HepG2 (cell line): ENCODE data around the gene VTN. TPM values are rescaled to one million over a fixed set of nuclear protein-coding genes. Genes with fewer than 3 reads are reported as not detected.
A peak's percentile ranks its signal among the peaks of the same experiment; 100 is the strongest.

Experiments
- ARHGAP35 ChIP-seq: sonication (generic); formaldehyde crosslinking; IDR thresholded peaks from 2 replicates; pipeline ENCODE4 v1.9.0; 2022; ENCODE audit warnings: mild to moderate bottlenecking, inconsistent platforms, moderate library complexity, missing genetic modification reagents, borderline replicate concordance
- CCDC6 ChIP-seq: sonication (generic); formaldehyde crosslinking; IDR thresholded peaks from 2 replicates; pipeline ENCODE4 v1.8.1; 2022; ENCODE audit warnings: mild to moderate bottlenecking, missing genetic modification reagents, moderate library complexity
- FOXA3 ChIP-seq: IDR thresholded peaks from 2 replicates; pipeline ENCODE4 v1.6.1; 2016; ENCODE audit warnings: missing genetic modification reagents, missing compliant biosample characterization
- MTF1 ChIP-seq: sonication (generic); formaldehyde crosslinking; IDR thresholded peaks from 2 replicates; pipeline ENCODE4 v1.5.0; 2020; ENCODE audit warnings: missing genetic modification reagents
- NCOR1 ChIP-seq: fragments of 200-600 bp; sonication (generic); IDR thresholded peaks from 2 replicates; pipeline ENCODE4 v1.7.0; 2017; ENCODE audit warnings: antibody characterized with exemption, low read length, borderline replicate concordance
- SKI ChIP-seq: fragments of 450-650 bp; IDR thresholded peaks from one replicate; pipeline ENCODE4 v1.6.1; 2018; ENCODE audit warnings: mild to moderate bottlenecking; ENCODE audit not compliant: partially characterized antibody
- SP2 ChIP-seq: sonication (generic); formaldehyde crosslinking; IDR thresholded peaks from 2 replicates; pipeline ENCODE4 v1.5.1; 2020; ENCODE audit warnings: mild to moderate bottlenecking, missing genetic modification reagents
- TBX2 ChIP-seq: sonication (generic); formaldehyde crosslinking; IDR thresholded peaks from 2 replicates; pipeline ENCODE4 v1.5.0; 2020; ENCODE audit warnings: missing genetic modification reagents, mild to moderate bottlenecking, borderline replicate concordance
- THYN1 ChIP-seq: sonication (generic); formaldehyde crosslinking; IDR thresholded peaks from 2 replicates; pipeline ENCODE4 v1.8.1; 2023; ENCODE audit warnings: low read depth, mild to moderate bottlenecking, moderate library complexity, missing genetic modification reagents, borderline replicate concordance
- ZNF367 ChIP-seq: sonication (generic); formaldehyde crosslinking; IDR thresholded peaks from 2 replicates; pipeline ENCODE4 v1.4.0; 2020; ENCODE audit warnings: missing genetic modification reagents, borderline replicate concordance
- ZNF441 ChIP-seq: sonication (generic); formaldehyde crosslinking; IDR thresholded peaks from 2 replicates; pipeline ENCODE4 v1.7.0; 2021; ENCODE audit warnings: missing genetic modification reagents, borderline replicate concordance
- ZNF670 ChIP-seq: sonication (generic); formaldehyde crosslinking; IDR thresholded peaks from 2 replicates; pipeline ENCODE4 v1.8.0; 2022; ENCODE audit warnings: mild to moderate bottlenecking, missing genetic modification reagents, borderline replicate concordance
- ZNF724P ChIP-seq: sonication (generic); formaldehyde crosslinking; IDR thresholded peaks from 2 replicates; pipeline ENCODE4 v1.8.0; 2022; ENCODE audit warnings: missing genetic modification reagents, borderline replicate concordance
- ZNF780A ChIP-seq: sonication (generic); formaldehyde crosslinking; IDR thresholded peaks from 2 replicates; pipeline ENCODE4 v1.8.0; 2022; ENCODE audit warnings: mild to moderate bottlenecking, missing genetic modification reagents, moderate library complexity
- ZSCAN30 ChIP-seq: sonication (generic); formaldehyde crosslinking; IDR thresholded peaks from 2 replicates; pipeline ENCODE4 v1.5.0; 2020; ENCODE audit warnings: mild to moderate bottlenecking, missing genetic modification reagents
- ZSCAN31 ChIP-seq: sonication (generic); formaldehyde crosslinking; IDR thresholded peaks from 2 replicates; pipeline ENCODE4 v1.5.0; 2020; ENCODE audit warnings: low read depth, mild to moderate bottlenecking, missing genetic modification reagents
- polyA plus RNA-seq, 8 experiments: library from polyadenylated mRNA; depleted of rRNA in 3 of 8; stranded (reverse) in 7 of 8; unstranded in 1 of 8; fragments of >200 nt; fragmentation: Illumina TruSeq in 4 of 8; extraction: Trizol in 4 of 8; gene quantifications; 2 replicates each; pipeline versions ENCODE4 v1.2.1 to v1.2.3, GENCODE V29; 2011 to 2016; ENCODE audit warnings: low read depth in 4 of 8, missing spikeins in 1 of 8, mixed read lengths in 1 of 8; ENCODE audit not compliant: insufficient read depth in 1 of 8
- total RNA-seq, 5 experiments: library from RNA; depleted of rRNA; stranded (reverse); fragments of >200 nt; fragmentation: Illumina TruSeq; extraction: Trizol; gene quantifications; 2 replicates each; pipeline ENCODE4 v1.2.3, GENCODE V29; 2016; ENCODE audit warnings: low read depth in 1 of 5
- TF ChIP-seq, protein P1 (sequence below): sonication (generic); formaldehyde crosslinking; IDR thresholded peaks from 2 replicates; pipeline ENCODE4 v1.5.0; 2020; ENCODE audit warnings: missing genetic modification reagents, mild to moderate bottlenecking, borderline replicate concordance
- TF ChIP-seq, protein P2 (sequence below): IDR thresholded peaks from 2 replicates; pipeline ENCODE4 v1.6.1; 2016; ENCODE audit warnings: control low read depth
- TF ChIP-seq, protein P3 (sequence below): sonication (generic); formaldehyde crosslinking; IDR thresholded peaks from 2 replicates; pipeline ENCODE4 v1.4.0; 2020; ENCODE audit warnings: mild to moderate bottlenecking, missing genetic modification reagents
- TF ChIP-seq, protein P4 (sequence below): sonication (generic); formaldehyde crosslinking; IDR thresholded peaks from 2 replicates; pipeline ENCODE4 v1.8.0; 2022; ENCODE audit warnings: mild to moderate bottlenecking, missing genetic modification reagents, borderline replicate concordance

Gene VTN
- total and polyA plus RNA-seq, 2 of the 13 experiments (the other 11 are each of a cell fraction or from before 2014, with no cell fraction given): 108 to 131 TPM

DNA sequence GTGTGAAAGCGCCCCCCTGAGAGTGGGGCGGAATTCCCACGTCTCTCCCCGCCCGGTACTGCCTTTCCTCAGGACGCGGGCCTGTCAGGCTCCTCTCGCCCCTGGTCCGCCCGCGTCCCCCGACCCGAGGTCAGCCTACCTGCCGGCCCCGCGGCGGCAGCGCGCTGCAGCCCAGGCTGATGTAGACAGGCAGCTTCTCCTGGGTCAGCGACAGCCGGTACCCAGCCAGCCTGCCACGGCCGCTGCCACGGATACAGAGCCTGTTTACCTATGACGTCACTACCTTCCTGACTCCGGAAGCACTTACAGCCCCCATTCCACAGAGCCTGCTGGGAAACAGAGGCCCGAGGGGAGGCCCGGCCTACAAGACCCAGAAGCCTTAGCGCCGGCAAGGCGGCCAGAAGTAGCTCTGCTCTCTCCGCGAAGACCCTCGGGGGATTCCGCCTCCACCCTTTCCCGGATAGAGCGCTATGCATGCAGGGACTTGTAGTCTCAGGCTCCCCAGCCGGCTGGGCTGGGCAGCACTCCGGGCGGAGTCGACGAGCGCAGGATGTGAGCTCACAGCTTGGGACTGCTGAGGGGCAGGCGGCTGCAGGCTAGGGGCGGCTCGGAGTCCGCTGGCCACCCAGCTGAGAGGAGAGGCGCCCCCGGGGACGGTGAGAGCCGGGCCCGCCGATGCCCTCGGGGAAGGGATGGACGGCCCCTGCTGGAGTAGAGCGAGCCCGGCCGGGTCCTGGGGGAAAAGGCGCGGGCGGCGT, 34.7 kb downstream of the VTN start, which contains the start of the genes IFT20 and TNFAIP1 (continued):
- TF ChIP-seq, protein P1, sequence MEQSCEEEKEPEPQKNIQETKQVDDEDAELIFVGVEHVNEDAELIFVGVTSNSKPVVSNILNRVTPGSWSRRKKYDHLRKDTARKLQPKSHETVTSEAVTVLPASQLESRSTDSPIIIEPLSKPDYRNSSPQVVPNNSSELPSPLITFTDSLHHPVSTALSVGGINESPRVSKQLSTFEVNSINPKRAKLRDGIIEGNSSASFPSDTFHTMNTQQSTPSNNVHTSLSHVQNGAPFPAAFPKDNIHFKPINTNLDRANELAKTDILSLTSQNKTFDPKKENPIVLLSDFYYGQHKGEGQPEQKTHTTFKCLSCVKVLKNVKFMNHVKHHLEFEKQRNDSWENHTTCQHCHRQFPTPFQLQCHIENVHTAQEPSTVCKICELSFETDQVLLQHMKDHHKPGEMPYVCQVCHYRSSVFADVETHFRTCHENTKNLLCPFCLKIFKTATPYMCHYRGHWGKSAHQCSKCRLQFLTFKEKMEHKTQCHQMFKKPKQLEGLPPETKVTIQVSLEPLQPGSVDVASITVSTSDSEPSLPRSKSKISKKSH: no peak
- no peak for TF ChIP-seq ZNF367 (CRISPR knock-in tag)
- no peak for TF ChIP-seq ZNF780A (CRISPR knock-in tag)
- TF ChIP-seq THYN1 (CRISPR knock-in tag): no peak
- peak; percentile 79; the same call in 1 of the 2 replicates for TF ChIP-seq ZNF724P (CRISPR knock-in tag)
- TF ChIP-seq, protein P2, sequence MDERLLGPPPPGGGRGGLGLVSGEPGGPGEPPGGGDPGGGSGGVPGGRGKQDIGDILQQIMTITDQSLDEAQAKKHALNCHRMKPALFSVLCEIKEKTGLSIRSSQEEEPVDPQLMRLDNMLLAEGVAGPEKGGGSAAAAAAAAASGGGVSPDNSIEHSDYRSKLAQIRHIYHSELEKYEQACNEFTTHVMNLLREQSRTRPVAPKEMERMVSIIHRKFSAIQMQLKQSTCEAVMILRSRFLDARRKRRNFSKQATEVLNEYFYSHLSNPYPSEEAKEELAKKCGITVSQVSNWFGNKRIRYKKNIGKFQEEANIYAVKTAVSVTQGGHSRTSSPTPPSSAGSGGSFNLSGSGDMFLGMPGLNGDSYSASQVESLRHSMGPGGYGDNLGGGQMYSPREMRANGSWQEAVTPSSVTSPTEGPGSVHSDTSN: no peak
- no peak for TF ChIP-seq ZSCAN30 (CRISPR knock-in tag)
- peak; percentile 61; the same call in 1 of the 2 replicates for TF ChIP-seq NCOR1
- TF ChIP-seq ARHGAP35 (CRISPR knock-in tag): no peak; the same call in none of the 2 replicates
- peak; percentile 70 for TF ChIP-seq SP2 (CRISPR knock-in tag)
- TF ChIP-seq CCDC6: 0 out of 2 replicates have a peak, but pooled peaks have one; percentile 35
- 0 out of 2 replicates have a peak, but pooled peaks have one; percentile 63 for TF ChIP-seq ZNF670 (CRISPR knock-in tag)
- TF ChIP-seq ZSCAN31 (CRISPR knock-in tag): peak; percentile 14; the same call in 1 of the 2 replicates
- TF ChIP-seq SKI: peak; percentile 13
- TF ChIP-seq ZNF441 (CRISPR knock-in tag): peak; percentile 86; the same call in 1 of the 2 replicates
- no peak for TF ChIP-seq MTF1 (CRISPR knock-in tag)
- TF ChIP-seq, protein P3, sequence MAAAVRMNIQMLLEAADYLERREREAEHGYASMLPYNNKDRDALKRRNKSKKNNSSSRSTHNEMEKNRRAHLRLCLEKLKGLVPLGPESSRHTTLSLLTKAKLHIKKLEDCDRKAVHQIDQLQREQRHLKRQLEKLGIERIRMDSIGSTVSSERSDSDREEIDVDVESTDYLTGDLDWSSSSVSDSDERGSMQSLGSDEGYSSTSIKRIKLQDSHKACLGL: peak; percentile 70; the same call in 1 of the 2 replicates
- peak; percentile 50; the same call in 1 of the 2 replicates for TF ChIP-seq TBX2 (CRISPR knock-in tag)
- TF ChIP-seq FOXA3: peak; percentile 99
- TF ChIP-seq, protein P4, sequence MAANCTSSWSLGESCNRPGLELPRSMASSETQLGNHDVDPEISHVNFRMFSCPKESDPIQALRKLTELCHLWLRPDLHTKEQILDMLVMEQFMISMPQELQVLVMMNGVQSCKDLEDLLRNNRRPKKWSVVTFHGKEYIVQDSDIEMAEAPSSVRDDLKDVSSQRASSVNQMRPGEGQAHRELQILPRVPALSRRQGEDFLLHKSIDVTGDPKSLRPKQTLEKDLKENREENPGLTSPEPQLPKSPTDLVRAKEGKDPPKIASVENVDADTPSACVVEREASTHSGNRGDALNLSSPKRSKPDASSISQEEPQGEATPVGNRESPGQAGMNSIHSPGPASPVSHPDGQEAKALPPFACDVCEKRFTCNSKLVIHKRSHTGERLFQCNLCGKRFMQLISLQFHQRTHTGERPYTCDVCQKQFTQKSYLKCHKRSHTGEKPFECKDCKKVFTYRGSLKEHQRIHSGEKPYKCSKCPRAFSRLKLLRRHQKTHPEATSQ (CRISPR knock-in tag): no peak
